GM12878 (cell line): ENCODE measurements around the gene STK10. TPM values are rescaled to one million over a fixed set of nuclear protein-coding genes. Genes with fewer than 3 reads are reported as not detected.
A peak's percentile ranks its signal among the peaks of the same experiment; 100 is the strongest.

Source experiments
- ATAC-seq: fragments of 200-7000 bp; cut with Tn5 transposase; 3 replicates; pipeline ENCODE4 v1.9.1; 2020; ENCODE audit warnings: mild to moderate bottlenecking, moderate library complexity
- BruUV-seq: library from RNA; stranded (reverse); fragments of 400-500 nt; replicated peaks from 2 replicates; lab custom pipeline; 2021; lab: Mats Ljungman, UMichigan
- CTCF ChIA-PET: fragments of 300-600 bp; sonication (Branson Sonifier 250); formaldehyde crosslinking; extraction: SDS; loops from one replicate; lab custom pipeline; 2021; ENCODE audit warnings: inconsistent platforms; lab: Yijun Ruan, JAX
- POLR2A ChIA-PET: fragments of 350-600 bp; formaldehyde crosslinking; extraction: SDS; loops from one replicate; lab custom pipeline; 2021; ENCODE audit warnings: inconsistent platforms; lab: Charles Lee
- RAD21 ChIA-PET: fragments of 300-600 bp; sonication (Branson Sonifier 250); formaldehyde crosslinking; loops from one replicate; lab custom pipeline; 2023; ENCODE audit warnings: antibody characterized with exemption; ENCODE audit not compliant: unreplicated experiment; lab: Charles Lee
- SMC1A ChIA-PET: fragments of 300-600 bp; sonication (Branson Sonifier 250); formaldehyde crosslinking; loops from one replicate; lab custom pipeline; 2023; ENCODE audit not compliant: unreplicated experiment, uncharacterized antibody; lab: Charles Lee
- DNase-seq: peaks from one replicate; pipeline ENCODE4 v3.0.0-alpha.2; 2011; ENCODE audit warnings: low read depth, low spot score
- FAIRE-seq: peaks from 3 replicates; lab custom pipeline; 2011; peaks lifted over from hg19 to GRCh38; lab: Jason Lieb, UNC
- H2AFZ ChIP-seq: 2 replicates; pipeline ENCODE4 v1.6.0; 2011; ENCODE audit warnings: low read depth, low read length, control low read depth; ENCODE audit not compliant: control insufficient read depth
- H3K27ac ChIP-seq: 2 replicates; pipeline ENCODE4 v1.5.1; 2011; ENCODE audit warnings: control low read depth; ENCODE audit not compliant: control insufficient read depth, insufficient read depth
- H3K27me3 ChIP-seq, 2 experiments: replicated peaks in 1 of 2; 2 replicates each; pipeline versions ENCODE4 v1.6.0 to v1.6.1; 2011; ENCODE audit warnings: low read length in 1 of 2; ENCODE audit not compliant: control insufficient read depth in 2 of 2, insufficient read depth in 2 of 2
- H3K36me3 ChIP-seq, 2 experiments: 2 replicates each; pipeline ENCODE4 v1.5.1; 2011; ENCODE audit warnings: low read length in 1 of 2; ENCODE audit not compliant: control insufficient read depth in 2 of 2, insufficient read depth in 2 of 2
- H3K4me1 ChIP-seq: 2 replicates; pipeline ENCODE4 v1.6.1; 2011; ENCODE audit warnings: mild to moderate bottlenecking, low read length, moderate library complexity, mixed read lengths; ENCODE audit not compliant: control insufficient read depth, insufficient read depth
- H3K4me2 ChIP-seq: 2 replicates; pipeline ENCODE4 v1.6.0; 2011; ENCODE audit warnings: control low read depth; ENCODE audit not compliant: control insufficient read depth, insufficient read depth
- H3K4me3 ChIP-seq: fragments of 200-600 bp; sonication (generic); 2 replicates; pipeline ENCODE4 v1.5.1; 2016
- H3K79me2 ChIP-seq: 2 replicates; pipeline ENCODE4 v1.6.0; 2011; ENCODE audit warnings: low read length; ENCODE audit not compliant: control insufficient read depth, insufficient read depth
- H3K9ac ChIP-seq: 2 replicates; pipeline ENCODE4 v1.8.0; 2011; ENCODE audit warnings: low read length, control low read depth, mixed read lengths; ENCODE audit not compliant: control insufficient read depth, insufficient read depth
- H3K9me3 ChIP-seq: replicated peaks from 3 replicates; pipeline ENCODE4 v1.5.1; 2011; ENCODE audit warnings: mild to moderate bottlenecking, low read length; ENCODE audit not compliant: control insufficient read depth, insufficient read depth
- H4K20me1 ChIP-seq: 2 replicates; pipeline ENCODE4 v1.6.0; 2011; ENCODE audit not compliant: control insufficient read depth, insufficient read depth
- CTCF ChIP-seq, 3 experiments: IDR thresholded peaks in 2 of 3; conservative IDR thresholded peaks in 1 of 3; 2 replicates each; pipeline ENCODE4 v1.5.1; 2011; ENCODE audit warnings: low read depth in 3 of 3, low read length in 3 of 3, mild to moderate bottlenecking in 3 of 3, control low read depth in 2 of 3, moderate library complexity in 2 of 3, inconsistent platforms in 1 of 3, mixed read lengths in 1 of 3; ENCODE audit not compliant: control insufficient read depth in 2 of 3, insufficient read depth in 1 of 3; ENCODE audit errors: extremely low read depth in 1 of 3
- JUNB ChIP-seq: IDR thresholded peaks from 2 replicates; pipeline ENCODE4 v1.6.1; 2016; ENCODE audit warnings: antibody characterized with exemption, mild to moderate bottlenecking
- LARP7 ChIP-seq: fragments of 450-650 bp; IDR thresholded peaks from 2 replicates; pipeline ENCODE4 v1.6.1; 2017; ENCODE audit warnings: mild to moderate bottlenecking
- MTA3 ChIP-seq: IDR thresholded peaks from 2 replicates; pipeline ENCODE4 v1.6.1; 2012; ENCODE audit warnings: low read length, inconsistent platforms, borderline replicate concordance
- POLR2AphosphoS2 ChIP-seq: IDR thresholded peaks from 2 replicates; pipeline ENCODE4 v1.6.1; 2011; ENCODE audit warnings: low read depth, mild to moderate bottlenecking, low read length, improper control_type of control experiment, moderate library complexity
- SRF ChIP-seq, 2 experiments: IDR thresholded peaks; 2 replicates each; pipeline ENCODE4 v1.6.1; 2011; ENCODE audit warnings: low read depth in 2 of 2, low read length in 2 of 2, mild to moderate bottlenecking in 1 of 2, moderate library complexity in 1 of 2
- WGBS: methylation state at CpG from one replicate; pipeline ENCODE4 v1.1.6; 2016; ENCODE audit warnings: low lambda C conversion rate; ENCODE audit not compliant: insufficient replicate concordance, insufficient coverage; ENCODE audit errors: missing lambda C conversion rate; 5-methylcytosine and 5-hydroxymethylcytosine counted together
- in situ Hi-C: fragments of 300-500 bp; cut with MboI; formaldehyde crosslinking; loops from 9 replicates; pipeline ENCODE4 v1.14.3; 2018; ENCODE audit warnings: mixed read lengths
- intact Hi-C: fragments of 100-400 bp; cut with micrococcal nuclease; formaldehyde crosslinking; loops from one replicate; pipeline ENCODE4 v1.14.2; 2022; ENCODE audit not compliant: unreplicated experiment
- polyA plus RNA-seq, 11 experiments: library from polyadenylated mRNA; depleted of rRNA in 4 of 11; unstranded in 6 of 11; stranded (reverse) in 5 of 11; fragments of >200 nt; fragmentation: Nextera tagmentation in 4 of 11; fragmentation: Illumina TruSeq in 1 of 11; extraction: Ambion mirVana in 4 of 11; extraction: Trizol in 1 of 11; gene quantifications; 1 replicate in 1 of 11; 2 replicates in 10 of 11; pipeline versions ENCODE4 v1.2.1 to v1.2.3, GENCODE V29; 2011 to 2016; ENCODE audit warnings: inconsistent platforms in 2 of 11, missing spikeins in 2 of 11, low read depth in 1 of 11
- total RNA-seq, 4 experiments: library from RNA; depleted of rRNA in 3 of 4; stranded (reverse); fragments of >200 nt in 3 of 4; fragmentation: Illumina TruSeq in 1 of 4; extraction: Trizol in 1 of 4; gene quantifications; 2 replicates each; pipeline versions ENCODE4 v1.2.1 to v1.2.3, GENCODE V29; 2013 to 2021
- TF ChIP-seq, protein P1 (sequence below): IDR thresholded peaks from 2 replicates; pipeline ENCODE4 v1.6.1; 2012; ENCODE audit warnings: low read depth, low read length, improper control_type of control experiment
- TF ChIP-seq, protein P2 (sequence below): IDR thresholded peaks from 2 replicates; pipeline ENCODE4 v1.6.1; 2012; ENCODE audit warnings: mild to moderate bottlenecking, low read depth, low read length

Gene STK10
- total and polyA plus RNA-seq, 10 of the 15 experiments (the other 5 are each of a cell fraction or from before 2014, with no cell fraction given) = 14.2 to 96.4 (median 50.6) TPM

DNA sequence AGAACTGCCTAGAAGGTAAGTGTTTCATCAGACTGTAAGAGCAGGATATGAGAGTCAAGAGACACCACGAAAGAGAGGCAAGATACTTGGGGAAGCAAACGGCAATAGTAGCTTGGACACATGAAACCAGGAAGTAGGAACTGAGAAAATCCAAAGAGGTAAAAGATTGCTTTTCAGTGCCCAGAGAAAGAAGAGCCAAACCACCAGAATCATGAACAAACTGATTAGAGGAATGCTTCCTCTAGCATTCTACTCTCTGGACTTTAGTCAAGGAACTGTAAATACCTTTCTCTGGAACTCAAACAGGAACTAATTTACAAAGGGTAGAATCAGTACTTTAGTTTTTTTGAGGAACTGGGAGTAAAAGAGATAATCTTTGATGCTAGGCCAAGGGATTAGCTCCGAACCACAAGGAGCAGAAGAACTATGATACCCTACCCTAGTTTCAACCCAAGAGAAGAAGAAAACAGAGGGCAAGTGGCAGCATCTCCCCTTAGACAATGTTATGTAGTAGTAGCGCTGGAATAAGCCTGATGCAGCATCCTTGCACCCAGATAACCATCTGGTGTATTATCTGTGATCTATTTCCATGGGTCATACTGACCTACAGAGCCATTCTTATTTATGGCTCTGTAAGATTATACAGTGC is 47.2 kb upstream of the STK10 start (continued):
- TF ChIP-seq, protein P1, sequence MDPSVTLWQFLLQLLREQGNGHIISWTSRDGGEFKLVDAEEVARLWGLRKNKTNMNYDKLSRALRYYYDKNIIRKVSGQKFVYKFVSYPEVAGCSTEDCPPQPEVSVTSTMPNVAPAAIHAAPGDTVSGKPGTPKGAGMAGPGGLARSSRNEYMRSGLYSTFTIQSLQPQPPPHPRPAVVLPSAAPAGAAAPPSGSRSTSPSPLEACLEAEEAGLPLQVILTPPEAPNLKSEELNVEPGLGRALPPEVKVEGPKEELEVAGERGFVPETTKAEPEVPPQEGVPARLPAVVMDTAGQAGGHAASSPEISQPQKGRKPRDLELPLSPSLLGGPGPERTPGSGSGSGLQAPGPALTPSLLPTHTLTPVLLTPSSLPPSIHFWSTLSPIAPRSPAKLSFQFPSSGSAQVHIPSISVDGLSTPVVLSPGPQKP = no peak
- no peak for TF ChIP-seq POLR2AphosphoS2
- TF ChIP-seq JUNB = peak; percentile 35

DNA sequence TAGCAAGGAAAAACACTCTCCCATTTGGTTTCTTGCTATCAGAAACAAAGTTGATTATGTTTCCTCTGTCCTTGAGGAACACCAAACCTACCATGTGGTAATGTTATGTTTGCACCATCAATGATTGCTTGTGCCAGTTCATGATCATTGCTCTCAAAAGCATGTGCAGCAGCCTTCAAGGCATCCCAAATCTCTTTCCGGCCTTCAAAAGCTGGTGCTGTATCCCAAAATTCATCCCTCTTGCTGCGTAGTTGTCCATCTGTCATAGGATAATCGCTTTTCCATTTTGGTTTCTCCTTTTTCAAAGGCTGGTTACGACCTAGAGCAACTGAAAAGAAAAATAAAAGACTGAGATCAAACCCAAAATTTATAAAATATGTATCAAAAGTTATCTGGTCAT is 46.0 kb upstream of the STK10 start:
- ChIA-PET POLR2A (interaction anchor here (1.4 kb wide), 1 partner anchor 9 kb away, joined by 5 read pairs; no protein-coding TSS in a partner anchor), CTCF (interaction anchor here (0.6 to 2.6 kb wide), 2 partner anchors 48 to 812 kb away, joined by 4 to 7 read pairs; no protein-coding TSS in a partner anchor), SMC1A (interaction anchor here (1.2 kb wide), 1 partner anchor 47 kb away, joined by 3 read pairs; no protein-coding TSS in a partner anchor), RAD21 (interaction anchor here (1.0 kb wide), 1 partner anchor 47 kb away, joined by 3 read pairs; no protein-coding TSS in a partner anchor)
- 98% methylated on average over 4 of the region's 4 CpGs for WGBS
- Histone ChIP-seq H3K36me3 (peaks cover 1 to 13% of the 10 kb centered on the region in 2 experiments; a peak in 3 of 4 replicates), H2AFZ (no peak overlapping the region), H3K27me3 (no peaks in the 10 kb centered on the region), H3K4me1 (peaks cover 43% of the 10 kb centered on the region), H4K20me1 (no peaks in the 10 kb centered on the region), H3K4me3 (no peak overlapping the region), H3K9me3 (no peaks in the 10 kb centered on the region; the same call in 2 of the 3 replicates), H3K27ac (peak overlapping the region; percentile 65; the same call in 1 of the 2 replicates), H3K9ac (no peak overlapping the region), H3K4me2 (no peak overlapping the region), H3K79me2 (peaks cover 31% of the 10 kb centered on the region)
- TF ChIP-seq SRF (IDR thresholded peaks at IDR 0.05; ENCODE audit: low read depth in 2 of 2, low read length in 2 of 2) (no peak), LARP7 (no peak), CTCF (IDR thresholded peaks at IDR 0.05 in 2 of 3, conservative IDR thresholded peaks at IDR 0.05 in 1 of 3; ENCODE audit: control insufficient read depth in 2 of 3, extremely low read depth in 1 of 3, insufficient read depth in 1 of 3, low read depth in 3 of 3, low read length in 3 of 3) (no peak), MTA3 (no peak)
- TF ChIP-seq, protein P2, sequence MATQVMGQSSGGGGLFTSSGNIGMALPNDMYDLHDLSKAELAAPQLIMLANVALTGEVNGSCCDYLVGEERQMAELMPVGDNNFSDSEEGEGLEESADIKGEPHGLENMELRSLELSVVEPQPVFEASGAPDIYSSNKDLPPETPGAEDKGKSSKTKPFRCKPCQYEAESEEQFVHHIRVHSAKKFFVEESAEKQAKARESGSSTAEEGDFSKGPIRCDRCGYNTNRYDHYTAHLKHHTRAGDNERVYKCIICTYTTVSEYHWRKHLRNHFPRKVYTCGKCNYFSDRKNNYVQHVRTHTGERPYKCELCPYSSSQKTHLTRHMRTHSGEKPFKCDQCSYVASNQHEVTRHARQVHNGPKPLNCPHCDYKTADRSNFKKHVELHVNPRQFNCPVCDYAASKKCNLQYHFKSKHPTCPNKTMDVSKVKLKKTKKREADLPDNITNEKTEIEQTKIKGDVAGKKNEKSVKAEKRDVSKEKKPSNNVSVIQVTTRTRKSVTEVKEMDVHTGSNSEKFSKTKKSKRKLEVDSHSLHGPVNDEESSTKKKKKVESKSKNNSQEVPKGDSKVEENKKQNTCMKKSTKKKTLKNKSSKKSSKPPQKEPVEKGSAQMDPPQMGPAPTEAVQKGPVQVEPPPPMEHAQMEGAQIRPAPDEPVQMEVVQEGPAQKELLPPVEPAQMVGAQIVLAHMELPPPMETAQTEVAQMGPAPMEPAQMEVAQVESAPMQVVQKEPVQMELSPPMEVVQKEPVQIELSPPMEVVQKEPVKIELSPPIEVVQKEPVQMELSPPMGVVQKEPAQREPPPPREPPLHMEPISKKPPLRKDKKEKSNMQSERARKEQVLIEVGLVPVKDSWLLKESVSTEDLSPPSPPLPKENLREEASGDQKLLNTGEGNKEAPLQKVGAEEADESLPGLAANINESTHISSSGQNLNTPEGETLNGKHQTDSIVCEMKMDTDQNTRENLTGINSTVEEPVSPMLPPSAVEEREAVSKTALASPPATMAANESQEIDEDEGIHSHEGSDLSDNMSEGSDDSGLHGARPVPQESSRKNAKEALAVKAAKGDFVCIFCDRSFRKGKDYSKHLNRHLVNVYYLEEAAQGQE = no peak
- DNase-seq (no peak), FAIRE-seq (no peak), ATAC-seq (no peak)
- in situ Hi-C loops (no loop called here), intact Hi-C loops (no loop called here)
- no TSS peak for BruUV-seq
